DMS79 treated with DMSO at 0.1 percent for 48 hours (cell line): ENCODE data around the gene COIL.
A peak's percentile ranks its signal among the peaks of the same experiment; 100 is the strongest.
"Not testable (repeated sequence)": the region's sequence is repeated elsewhere in the genome, so short reads cannot be mapped to it uniquely, and the experiment has no call there.

Source experiments
- DNase-seq: peaks from one replicate; lab custom pipeline; 2025; lab: John Stamatoyannopoulos, UW

The COIL gene

DNA sequence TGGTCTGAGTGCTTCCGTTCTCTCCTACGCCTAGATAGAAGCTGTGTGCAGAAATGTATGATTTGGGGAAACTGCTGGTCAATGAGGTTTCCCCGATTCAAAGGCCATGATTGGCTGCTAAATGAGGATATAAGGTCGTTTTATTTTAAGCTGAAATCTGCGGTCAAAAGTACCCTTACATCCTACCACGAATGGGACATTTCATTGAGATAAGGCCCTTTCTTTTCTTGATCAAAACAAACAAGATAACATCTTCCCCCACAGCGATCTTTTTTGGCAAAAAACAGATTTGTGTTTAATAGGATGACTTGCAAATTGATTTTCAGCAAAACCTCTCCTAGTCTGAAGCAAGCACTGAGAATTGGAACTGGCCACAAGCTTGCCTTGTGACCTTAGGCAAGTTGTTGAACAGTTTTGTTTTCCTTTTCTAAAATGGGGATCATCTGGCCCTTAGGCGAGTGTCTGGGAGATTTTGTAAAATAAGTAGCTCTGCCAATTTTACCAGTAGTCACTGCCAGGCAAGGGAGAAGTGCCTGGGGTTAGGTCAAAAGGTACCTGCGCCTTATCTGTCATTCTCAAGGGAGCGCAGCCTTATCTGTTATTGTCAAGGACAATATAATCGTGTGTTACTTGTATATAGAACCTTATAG lies 17.7 kb upstream of the COIL start:
- no peak for DNase-seq

DNA sequence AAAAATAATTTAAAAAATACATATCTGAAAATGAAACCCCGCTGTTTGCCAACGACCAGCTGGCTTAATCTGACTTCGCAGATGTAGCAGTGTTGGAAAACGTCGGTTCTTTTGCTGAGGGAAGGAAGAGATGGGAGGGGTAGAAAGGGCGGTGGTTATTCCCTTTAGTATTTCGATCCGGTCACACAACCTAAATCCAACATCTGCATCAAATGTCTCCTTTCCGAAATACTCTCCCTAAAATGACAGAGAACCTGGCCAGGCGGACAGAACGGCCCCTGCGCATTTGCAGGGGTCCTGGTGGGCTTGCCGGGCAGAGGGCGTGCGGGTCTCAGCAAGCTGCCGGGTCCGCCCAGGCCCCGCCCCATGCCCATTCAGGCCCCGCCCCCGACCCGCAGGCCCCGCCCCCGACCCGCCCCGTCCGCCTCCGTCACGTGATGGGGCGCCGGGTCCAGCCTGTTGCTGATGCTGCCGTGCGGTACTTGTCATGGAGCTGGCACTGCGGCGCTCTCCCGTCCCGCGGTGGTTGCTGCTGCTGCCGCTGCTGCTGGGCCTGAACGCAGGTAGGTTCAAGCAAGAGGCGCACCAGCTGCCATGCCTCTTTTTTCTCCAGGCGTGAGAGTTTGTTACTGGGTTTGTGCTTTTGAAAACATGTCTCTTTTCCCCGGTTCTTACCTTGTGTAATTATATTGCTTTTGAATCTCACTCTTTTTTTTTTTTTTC lies 17.0 kb upstream of the COIL start, which contains the start of gene SCPEP1:
Gene SCPEP1 (plus strand): TSS at position 459 of the 723 bp plus-strand sequence. CDS start 29 bp downstream, at position 488.
- peak; percentile 76 for DNase-seq

DNA sequence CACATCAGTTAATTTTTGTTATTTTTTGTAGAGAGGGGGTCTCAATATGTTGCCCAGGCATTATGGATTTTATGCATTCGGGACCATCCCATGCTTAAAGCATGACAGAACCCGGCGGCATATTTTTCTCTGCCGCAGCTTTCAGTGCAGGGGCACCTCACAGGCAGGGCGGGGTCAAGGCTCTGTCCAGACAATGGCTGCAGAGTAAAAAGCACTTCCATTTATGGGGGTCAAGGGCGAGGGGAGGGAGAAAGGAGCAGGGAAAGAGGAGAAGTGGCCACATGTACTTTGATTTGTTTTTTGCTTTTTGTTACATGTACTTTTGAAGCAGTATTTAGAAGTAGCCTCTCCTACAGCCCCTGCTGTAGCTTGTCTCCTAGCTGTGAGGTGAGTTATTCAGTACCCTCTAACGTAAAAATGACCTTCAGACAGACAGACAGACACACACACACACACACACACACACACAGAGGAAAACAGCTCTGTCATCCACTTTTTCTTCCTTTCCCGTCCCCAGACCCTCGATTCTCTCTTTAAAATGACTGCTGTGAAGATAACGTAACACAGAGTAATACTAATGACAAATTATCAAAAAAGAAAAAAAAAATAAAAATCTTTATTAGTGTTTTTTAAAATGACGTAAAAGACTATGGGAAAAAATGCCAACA lies 16.2 kb upstream of the COIL start:
- DNase-seq = no peak

DNA sequence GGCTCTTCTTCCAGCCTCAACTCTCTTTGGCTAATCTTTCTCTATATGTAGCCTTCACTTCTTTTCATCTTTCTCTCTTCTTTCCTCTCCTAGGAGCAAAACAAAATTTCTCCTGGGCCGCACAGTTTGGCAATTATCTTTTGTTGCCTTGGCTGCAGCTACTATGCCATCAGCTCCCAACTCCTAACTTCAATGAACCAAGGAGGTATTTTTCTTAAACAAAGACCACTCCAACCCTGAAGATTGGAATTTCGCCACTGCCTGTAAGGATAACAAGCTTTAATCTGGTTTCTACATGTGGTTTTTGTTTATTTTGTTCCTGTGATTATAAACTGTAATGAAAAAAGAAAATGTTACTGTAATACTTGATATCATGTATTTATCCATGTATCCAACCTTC lies 14.8 kb upstream of the COIL start:
- DNase-seq = peak; percentile 34

DNA sequence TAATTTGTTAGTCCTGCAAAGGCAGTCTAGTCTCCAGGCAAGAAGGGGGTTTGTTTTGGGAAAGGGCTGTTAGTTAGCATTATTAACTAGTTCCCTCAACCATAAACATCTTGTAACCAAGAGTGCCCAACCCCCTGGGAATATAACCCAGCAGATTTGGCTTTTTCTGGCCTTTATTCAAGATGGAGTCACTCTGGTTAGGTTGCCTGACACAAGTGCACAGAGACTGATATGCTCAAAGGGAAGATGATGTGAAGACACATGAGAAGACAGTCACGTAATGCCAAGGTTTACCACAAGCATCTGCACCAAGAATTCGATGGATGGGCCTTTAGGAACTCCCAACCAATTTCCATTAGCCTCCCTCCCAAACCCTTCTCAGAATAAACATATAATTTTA lies 13.2 kb upstream of the COIL start:
- no peak for DNase-seq

DNA sequence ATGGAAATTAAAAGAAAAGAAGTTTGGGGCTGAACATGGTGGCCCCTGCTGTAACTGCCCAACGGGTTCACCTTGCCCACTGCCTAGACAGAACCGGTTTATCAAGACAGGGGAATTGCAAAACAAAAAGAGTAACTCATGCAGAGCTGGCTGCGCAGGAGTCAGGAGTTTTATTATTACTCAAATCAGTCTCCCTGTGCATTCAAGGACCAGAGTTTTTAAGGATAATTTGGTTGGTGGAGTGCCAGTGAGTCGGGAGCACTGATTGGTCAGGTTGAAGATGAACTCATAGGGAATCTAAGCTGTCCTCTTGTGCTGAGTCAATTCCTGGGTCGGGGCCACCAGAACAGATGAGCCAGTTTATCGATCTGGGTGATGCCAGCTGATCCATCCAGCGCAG lies 12.7 kb upstream of the COIL start:
- DNase-seq = peak; percentile 32

DNA sequence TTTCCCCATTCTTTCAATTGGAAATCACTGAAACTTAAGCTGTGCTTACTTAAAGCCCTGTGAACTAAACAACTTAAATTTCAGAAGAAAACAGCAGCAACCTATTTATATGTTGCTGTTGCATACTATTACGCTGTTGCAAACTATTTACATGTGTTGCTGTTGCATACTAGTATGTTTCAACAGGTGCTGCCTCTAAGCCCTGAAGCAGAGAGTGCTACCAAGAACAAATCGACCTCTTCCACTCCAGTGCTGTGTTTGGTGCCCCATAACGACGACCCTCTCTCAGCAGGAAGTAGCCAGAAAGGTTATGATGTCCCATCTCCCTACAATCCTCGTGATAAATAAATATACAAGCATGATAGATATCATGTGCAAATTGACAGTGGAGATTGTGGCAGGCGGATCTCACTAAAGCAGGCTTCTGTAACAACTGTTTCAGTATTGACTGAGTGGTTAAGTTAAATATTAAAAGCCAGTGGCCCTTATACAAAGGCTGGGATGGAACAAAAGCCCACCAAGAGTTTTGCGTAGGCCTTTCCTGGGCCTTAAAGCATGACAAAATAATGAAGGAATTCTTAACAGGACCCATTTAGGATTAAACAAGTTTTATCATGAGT lies 11.4 kb upstream of the COIL start:
- DNase-seq = no peak

DNA sequence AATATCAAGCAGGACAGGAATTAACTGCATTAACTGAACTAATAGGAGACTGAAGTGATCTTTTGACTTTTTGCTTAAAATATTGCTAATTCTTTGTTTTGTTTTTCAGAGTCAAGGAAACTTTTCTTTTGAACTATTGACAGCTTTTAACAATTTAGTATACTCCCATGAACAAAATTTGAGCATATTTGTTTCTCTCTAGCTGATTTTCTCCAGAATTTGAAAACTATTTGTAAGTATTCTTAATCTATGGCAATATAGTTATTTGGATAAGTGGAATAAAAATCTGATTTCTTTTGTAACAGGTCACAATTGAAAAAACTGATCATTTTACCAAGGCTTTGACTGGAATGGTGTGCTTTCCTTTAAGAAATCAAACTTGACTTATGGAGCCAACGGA lies 10.1 kb upstream of the COIL start:
- no peak for DNase-seq

DNA sequence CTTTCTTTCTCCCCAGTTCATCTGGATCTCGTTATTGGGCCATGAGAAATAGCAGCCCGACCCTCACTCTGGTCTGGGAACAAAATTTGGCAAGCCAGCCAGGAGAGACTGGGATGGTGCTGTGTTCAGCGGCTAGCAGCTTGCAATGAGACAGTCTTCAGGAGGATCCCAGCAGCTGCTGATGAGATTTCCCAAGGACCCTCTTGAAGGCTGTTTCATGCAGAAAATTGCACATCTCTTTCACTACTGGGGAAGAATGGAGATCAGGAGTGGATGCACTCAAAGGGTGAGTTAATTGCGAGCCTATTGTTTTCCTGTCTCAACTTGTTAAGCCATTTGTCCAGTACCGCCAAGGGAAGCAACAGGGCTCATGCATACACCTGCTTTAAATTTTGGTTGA lies 5.5 kb upstream of the COIL start:
- DNase-seq = peak; percentile 87

DNA sequence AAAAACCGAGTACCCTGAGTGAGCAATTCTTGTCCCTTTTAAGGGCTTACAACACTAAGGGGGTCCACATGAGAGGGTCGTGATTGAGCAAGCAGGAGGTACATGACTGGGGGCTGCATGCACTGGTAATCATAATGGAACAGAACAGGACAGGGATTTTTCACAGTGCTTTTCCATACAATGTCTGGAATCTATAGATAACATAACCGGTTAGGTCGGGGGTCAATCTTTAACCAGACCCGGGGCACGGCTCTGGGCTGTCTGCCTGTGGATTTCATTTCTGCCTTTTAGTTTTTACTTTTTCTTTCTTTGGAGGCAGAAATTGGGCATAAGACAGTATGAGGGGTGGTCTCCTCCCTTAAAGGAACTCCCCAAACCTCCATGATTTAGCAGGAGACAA lies 4.8 kb upstream of the COIL start:
- not testable (repeated sequence) for DNase-seq

DNA sequence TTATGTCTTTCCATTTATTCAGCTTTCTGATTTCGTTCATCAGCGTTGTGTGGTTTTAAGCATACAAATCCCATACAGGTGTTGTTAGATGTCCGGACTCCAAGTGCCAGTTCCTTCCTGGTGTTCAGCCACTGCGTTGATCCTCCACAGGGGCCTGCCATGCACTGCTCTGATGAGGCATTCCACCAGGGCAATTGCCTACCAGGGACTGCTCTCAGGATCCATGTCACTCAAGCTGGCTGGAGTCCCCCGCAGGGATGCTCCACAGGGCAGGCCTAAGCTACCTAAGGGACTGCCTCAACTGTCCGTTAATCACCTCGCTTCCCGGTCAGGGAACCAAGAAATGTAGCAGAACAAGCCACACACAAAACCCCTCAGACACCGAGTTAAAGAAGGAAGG lies 4.4 kb upstream of the COIL start:
- not testable (repeated sequence) for DNase-seq

DNA sequence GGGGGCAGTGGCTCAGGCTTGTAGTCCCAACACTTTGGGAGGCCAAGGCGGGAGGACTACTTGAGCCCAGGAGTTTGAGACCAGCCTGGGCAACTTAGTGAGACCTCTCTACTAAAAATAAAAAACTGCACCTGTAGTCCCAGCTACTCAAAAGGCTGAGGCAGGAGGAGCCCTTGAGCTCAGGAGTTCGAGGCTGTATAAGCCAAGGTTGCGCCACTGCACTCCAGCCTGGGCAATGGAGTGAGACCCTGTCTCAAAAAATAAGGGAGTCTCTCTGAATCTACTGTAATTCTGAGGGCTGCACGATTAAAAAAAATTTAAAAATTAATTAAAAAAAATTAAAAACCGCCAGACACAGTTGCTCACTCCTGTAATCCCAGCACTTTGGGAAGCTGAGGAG lies 3.9 kb downstream of the COIL start:
- no peak for DNase-seq

DNA sequence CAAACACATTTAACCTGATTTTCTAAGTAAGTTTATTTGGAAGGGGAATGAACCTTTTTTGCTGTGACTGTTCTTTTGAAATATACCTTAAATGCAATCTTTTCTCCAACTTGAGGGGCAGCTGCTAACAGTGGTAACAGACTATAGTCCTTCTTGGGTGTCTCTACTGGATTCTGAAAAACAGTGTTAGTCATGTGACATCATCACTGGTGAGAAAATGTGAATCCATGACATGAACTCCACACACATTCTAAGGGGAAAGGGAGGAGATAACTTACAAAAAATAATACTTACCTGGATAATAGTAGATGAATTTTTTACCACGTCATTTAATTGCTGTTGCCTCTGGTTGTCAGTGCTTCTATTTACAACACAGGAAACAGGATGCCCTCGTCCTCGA lies 11.3 kb downstream of the COIL start:
- no peak for DNase-seq

DNA sequence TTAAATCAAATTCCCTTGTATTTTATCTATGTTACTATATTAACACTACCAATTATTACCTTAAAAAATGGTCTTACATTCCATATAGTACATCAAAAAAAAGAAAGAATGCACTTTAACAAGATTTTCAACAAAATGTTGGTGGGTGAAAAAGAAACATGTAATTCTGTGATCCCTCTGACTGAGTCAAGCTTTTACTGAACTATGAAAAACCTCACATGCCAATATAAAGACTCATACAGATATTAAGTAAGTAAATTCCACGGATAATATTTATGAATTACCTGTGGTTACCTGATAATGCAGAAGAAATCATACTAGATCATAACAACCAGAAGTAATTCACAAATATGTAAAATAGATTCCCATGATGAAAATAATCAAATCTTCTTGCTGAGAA lies 12.4 kb downstream of the COIL start:
- DNase-seq = no peak

DNA sequence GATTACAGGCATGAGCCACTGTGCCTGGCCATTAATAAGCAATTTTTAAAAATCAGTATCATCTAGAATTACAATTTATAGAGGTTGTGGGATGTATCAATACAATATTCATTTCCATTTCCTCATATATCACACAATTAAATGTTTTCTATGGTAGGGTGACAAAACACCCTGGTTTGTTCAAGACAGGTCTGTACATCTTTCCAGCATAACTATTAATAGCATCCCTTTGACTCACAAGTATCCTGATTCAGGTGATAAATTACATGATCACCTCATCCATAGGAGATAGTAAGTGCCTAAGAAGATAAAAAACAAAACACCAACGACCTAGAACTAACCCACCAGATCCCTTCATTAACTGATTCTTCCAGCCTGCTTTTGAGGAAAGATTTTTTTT lies 13.1 kb downstream of the COIL start:
- DNase-seq = no peak

DNA sequence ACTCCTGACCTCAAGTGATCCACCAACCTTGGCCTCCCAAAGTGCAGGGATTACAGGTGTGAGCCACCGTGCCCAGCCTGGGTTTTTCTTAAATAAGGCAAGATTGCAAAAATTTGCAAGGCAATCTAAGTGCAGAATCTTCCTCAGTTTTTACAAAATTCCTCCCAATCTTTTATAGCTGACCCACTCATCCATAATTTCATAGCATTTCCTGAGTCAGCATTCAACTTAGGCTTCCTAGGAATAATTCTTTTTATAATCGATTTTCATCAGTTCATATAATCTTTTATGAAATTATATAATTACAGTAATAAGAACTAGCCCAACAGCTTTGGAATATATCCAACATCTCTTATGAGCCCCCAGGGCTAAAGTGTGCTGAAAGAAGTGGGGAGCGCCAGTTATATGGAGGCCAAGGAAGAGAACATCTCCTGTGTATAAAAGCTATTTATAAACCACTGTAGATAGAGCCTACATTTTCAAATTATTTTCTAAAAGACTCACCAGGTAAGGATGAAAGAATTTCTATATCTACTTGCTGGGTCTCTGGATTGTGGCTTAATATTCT lies 14.8 kb downstream of the COIL start:
- no peak for DNase-seq

DNA sequence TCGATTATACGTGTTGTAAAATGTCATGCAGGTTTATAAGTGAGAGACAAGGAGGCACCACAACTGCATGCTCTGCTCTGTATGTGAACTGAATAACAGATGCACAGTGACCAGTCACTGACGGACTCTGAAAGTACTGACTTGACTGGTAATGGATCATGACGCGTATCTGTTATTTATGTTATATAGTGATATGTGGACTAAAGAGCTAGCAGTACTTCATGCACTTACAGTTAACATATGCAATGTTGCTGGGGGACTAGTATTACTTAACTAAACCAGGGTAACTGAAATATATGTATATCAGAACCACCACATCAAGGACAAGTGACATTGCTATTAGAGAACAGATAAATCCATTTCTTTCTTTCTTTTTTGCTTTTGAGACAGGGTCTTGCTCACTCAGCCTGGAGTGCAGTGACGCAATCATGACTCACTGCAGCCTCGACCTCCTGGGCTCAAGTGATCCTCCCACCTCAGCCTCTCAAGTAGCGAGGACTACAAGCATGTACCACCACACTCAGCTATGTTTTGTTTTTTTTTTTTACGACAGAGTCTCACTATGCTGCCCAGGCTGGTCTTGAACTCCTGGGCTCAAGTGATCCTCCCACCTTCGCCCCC lies 17.2 kb downstream of the COIL start:
- DNase-seq = no peak

DNA sequence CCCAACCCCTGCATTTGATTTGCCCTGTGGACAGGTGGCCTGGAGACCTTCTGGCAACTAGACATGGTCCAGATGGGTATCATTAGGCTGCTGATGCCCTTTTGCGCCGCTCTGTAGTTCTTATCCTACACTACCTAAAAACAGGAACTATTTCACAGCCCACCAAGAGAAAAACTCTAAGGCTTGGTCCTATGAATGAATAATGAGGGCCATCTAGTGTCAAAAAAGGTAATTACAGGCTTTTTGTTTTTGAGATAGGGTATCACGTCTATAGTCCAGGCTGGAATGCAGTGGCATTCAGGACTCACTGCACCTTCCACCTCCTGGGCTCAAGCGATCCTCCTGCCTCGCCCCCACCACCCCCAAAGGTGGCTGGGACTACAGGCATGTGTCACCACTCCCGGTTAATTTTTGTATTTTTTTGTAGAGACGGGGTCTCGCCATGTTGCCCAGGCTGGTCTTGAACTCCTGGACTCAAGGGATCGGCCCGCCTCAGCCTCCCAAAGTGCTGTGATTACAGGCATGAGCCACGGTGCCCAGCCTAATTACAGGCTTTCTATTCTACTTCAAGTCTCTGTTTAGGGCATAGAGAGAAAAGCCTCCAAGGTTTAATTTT lies 20.9 kb downstream of the COIL start:
- peak; percentile 37 for DNase-seq

DNA sequence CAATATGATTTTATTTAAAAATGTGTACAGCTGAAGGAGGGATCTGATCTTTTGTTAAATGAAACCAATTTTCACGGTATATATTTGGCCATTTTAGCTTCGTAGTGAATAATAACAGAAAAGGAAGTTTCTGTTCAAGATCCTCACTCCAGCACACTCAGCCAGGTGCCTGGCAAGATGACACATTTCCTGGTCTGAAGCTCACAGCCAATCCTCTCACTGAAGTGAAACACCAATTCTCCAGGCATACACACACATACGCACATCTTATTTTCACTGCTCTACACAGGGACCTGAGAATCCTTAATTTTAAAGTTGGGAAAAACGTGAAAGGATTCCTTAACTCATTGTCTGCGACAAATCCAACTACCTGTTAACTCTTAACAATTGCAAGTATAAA lies 22.6 kb downstream of the COIL start:
- DNase-seq = not testable (repeated sequence)

DNA sequence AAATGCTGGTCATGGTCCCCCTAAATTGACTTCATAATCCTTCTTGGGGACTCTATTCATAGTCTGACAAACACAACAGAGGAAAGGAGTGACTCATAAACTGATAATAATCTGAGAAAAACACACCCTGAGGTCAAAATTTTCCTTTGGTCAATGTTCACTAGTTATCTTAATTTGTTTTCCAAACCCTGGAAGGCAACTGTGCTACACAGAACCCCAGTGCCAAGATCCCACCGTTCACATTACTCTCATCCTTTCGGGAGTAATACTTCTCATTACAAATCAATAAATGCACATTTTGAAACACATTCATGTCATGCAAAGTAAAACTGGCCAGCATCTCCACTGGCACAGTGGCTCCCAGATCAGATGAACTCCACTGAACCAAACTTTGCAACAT lies 23.2 kb downstream of the COIL start:
- DNase-seq = no peak

DNA sequence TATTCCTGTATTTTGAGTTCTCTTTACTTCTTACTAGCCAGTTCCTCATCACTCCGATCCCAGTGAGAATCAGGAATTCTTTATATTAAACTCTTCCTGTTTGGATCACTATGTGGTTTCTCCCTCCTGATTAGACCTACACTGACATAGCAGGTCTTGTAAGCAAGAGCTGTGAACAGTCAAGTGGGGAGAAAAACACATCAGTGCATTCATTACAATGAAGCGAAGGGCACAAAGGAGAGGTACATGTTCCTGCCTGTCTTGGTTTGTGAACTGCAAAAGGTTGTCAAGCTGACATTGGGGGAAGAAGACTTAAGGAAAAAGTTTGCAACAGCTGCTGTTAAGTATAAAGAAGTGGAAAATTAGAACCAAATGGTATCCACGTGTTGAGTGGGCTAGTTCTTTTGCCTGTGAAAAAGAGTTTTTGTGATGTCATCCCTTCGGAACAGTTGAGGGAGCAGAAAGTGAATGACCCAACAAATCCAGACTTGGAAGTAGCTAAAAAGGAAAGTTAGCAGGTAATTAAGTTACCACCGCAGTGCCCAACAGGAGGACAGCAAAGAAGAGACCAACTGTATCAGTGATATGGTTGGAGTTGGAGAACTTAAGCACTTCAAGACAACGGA lies 24.0 kb downstream of the COIL start:
- no peak for DNase-seq
